ENCODE results near the gene SMIM3.

The SMIM3 gene

DNA sequence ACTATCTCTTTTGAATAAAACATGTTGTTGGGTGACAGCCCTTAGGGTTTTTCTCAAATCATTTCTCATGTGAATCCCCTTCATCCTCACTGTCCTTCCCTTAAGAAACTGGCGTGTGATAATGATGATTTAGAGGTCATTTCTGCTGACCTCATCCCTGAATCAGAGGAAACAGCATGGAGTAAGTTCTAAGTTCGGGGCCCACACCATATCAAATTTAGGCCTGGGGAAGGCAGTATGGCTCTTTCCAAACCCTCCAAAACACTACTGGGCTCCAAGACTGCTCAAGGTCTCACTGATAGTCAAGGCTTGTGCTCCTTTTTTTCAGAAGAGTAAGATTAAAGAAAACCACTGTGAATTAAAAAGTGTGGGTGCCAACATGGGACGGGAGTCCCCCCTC lies 872 bp upstream of the SMIM3 start:
- H2AFZ ChIP-seq (ENCODE audit: low read depth, low read length) = peak overlapping the region; percentile 58
- H3K4me1 ChIP-seq (ENCODE audit: insufficient read depth, low read length) = peaks cover 10% of the 10 kb centered on the region
- no peaks in the 10 kb centered on the region for H3K27me3 ChIP-seq (ENCODE audit: insufficient read depth, low read length)
- H3K4me3 ChIP-seq (ENCODE audit: low read length) = peak overlapping the region; percentile 76
- no peaks in the 10 kb centered on the region for H3K36me3 ChIP-seq (ENCODE audit: insufficient read depth, low read length)
- H3K9me3 ChIP-seq (ENCODE audit: low read length) = no peaks in the 10 kb centered on the region

DNA sequence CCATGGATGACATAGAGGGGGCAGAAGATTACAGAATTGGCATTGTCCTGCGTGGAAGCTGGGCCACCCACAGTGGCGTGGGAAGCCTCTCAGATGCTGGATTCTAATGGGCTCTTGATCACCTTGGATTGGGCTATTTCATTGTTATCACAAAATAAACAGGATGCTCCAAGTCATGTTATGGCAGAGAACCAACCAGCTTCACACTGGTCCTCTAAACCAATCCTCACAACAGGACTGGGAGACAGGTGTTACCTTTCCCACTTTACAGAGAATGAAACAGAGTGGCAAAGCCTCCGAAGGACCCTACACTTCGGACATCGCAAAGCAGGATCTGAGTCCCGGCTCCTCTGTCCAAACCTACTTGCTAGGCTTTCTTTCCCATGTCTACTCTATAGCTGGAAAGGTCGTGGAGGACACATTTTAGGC lies 455 bp upstream of the SMIM3 start:
- H3K4me1 ChIP-seq (ENCODE audit: insufficient read depth, low read length) = peaks cover 10% of the 10 kb centered on the region
- H3K9me3 ChIP-seq (ENCODE audit: low read length) = no peaks in the 10 kb centered on the region
- peak overlapping the region; percentile 76 for H3K4me3 ChIP-seq (ENCODE audit: low read length)
- H3K36me3 ChIP-seq (ENCODE audit: insufficient read depth, low read length) = no peaks in the 10 kb centered on the region
- H3K27me3 ChIP-seq (ENCODE audit: insufficient read depth, low read length) = no peaks in the 10 kb centered on the region
- peak overlapping the region; percentile 58 for H2AFZ ChIP-seq (ENCODE audit: low read depth, low read length)

DNA sequence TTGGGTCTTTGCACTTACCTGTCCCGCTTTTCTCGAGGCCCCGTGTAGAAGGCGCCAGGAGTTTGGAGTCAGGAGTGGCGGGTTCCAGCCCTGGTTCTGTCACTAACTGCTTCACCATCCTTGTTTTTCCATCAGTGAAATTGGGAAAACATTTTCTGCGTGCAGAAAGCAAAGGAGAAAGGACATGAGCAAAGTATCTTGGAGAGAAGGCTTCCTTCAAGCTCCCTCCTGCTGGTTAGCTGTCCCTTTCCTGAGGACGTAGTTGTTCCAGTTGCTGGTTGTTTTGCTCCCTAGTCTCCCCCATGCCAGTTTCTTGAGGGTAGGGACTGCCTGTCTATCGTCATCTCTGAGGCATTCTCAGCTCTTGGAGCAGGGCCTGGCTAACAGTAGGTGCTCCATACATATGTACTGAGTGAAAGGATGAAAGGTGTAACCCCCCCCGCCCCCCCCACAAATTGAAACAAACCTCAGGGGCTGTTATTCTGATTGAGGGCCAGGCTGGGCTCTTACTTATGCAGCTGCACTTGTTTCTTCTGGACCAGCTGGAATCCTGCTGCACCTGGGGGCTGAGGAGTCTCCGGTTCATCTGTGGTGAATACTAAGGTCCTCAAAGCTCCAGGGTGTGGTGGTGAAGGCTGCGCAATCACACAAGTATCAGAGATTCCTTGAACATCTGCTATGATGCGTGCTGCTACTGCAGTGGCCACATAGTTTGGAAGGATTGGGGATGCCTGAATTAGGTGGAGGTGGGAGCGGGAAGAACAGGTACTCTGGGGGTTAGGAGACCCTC lies 1.0 kb downstream of the SMIM3 start:
- peaks cover 10% of the 10 kb centered on the region for H3K4me1 ChIP-seq (ENCODE audit: insufficient read depth, low read length)
- peak overlapping the region; percentile 76 for H3K4me3 ChIP-seq (ENCODE audit: low read length)
- H3K9me3 ChIP-seq (ENCODE audit: low read length) = no peaks in the 10 kb centered on the region

DNA sequence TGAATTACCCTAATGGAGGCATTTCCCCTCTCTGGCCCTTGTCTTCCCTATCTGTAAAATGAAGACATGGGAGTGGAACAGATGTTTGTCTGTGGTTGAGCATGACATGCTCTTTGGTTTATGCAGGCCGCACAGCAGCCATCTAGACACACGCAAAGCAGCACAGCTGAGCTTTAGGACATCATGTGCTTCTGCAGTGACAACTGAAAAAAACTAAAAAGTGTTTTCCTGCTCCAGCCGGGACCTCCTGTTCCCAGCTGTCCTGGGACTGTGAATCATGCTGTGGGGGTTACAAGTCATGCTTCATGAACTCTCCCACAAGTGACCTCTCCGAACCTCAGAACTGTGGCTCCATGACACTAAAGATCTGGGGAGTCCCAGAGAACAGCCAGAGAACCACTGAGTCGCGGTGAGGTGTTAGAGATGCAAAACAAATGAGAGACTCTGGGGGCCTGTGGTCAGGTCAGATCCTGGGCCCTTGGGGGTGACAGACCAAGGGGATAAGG lies 1.7 kb downstream of the SMIM3 start:
- Histone ChIP-seq H3K4me3 (ENCODE audit: low read length) (no peak overlapping the region), H3K36me3 (ENCODE audit: insufficient read depth, low read length) (no peaks in the 10 kb centered on the region), H3K27me3 (ENCODE audit: insufficient read depth, low read length) (no peaks in the 10 kb centered on the region), H3K4me1 (ENCODE audit: insufficient read depth, low read length) (peaks cover 10% of the 10 kb centered on the region), H2AFZ (ENCODE audit: low read depth, low read length) (no peak overlapping the region), H3K9me3 (ENCODE audit: low read length) (no peaks in the 10 kb centered on the region)

More for the DNA sequence above, 1.0 kb downstream of the SMIM3 start:
- Histone ChIP-seq H2AFZ (ENCODE audit: low read depth, low read length) (peak overlapping the region; percentile 58), H3K27me3 (ENCODE audit: insufficient read depth, low read length) (no peaks in the 10 kb centered on the region), H3K36me3 (ENCODE audit: insufficient read depth, low read length) (no peaks in the 10 kb centered on the region)

DNA sequence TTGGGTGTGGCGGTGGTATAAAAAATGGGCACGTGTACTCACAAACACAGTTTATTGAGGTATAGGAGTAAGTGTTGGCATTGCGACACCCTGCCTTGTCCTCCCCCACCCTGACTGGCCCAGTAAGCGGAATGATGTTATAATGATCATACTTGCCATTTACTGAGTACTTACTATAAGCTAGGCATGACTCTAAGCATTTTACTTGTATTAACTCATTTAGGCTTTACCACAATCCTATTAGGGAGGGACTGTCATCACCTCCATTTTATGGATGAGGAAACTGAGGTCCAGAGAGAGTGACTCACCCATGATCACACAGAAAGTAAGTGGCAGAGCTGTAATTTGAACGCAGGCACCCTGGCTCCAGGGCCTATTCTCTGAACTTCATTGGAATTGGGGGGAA lies 2.3 kb downstream of the SMIM3 start:
- Histone ChIP-seq H3K4me1 (ENCODE audit: insufficient read depth, low read length) (peaks cover 10% of the 10 kb centered on the region), H3K9me3 (ENCODE audit: low read length) (no peaks in the 10 kb centered on the region), H3K36me3 (ENCODE audit: insufficient read depth, low read length) (no peaks in the 10 kb centered on the region), H2AFZ (ENCODE audit: low read depth, low read length) (no peak overlapping the region), H3K27me3 (ENCODE audit: insufficient read depth, low read length) (no peaks in the 10 kb centered on the region), H3K4me3 (ENCODE audit: low read length) (no peak overlapping the region)

DNA sequence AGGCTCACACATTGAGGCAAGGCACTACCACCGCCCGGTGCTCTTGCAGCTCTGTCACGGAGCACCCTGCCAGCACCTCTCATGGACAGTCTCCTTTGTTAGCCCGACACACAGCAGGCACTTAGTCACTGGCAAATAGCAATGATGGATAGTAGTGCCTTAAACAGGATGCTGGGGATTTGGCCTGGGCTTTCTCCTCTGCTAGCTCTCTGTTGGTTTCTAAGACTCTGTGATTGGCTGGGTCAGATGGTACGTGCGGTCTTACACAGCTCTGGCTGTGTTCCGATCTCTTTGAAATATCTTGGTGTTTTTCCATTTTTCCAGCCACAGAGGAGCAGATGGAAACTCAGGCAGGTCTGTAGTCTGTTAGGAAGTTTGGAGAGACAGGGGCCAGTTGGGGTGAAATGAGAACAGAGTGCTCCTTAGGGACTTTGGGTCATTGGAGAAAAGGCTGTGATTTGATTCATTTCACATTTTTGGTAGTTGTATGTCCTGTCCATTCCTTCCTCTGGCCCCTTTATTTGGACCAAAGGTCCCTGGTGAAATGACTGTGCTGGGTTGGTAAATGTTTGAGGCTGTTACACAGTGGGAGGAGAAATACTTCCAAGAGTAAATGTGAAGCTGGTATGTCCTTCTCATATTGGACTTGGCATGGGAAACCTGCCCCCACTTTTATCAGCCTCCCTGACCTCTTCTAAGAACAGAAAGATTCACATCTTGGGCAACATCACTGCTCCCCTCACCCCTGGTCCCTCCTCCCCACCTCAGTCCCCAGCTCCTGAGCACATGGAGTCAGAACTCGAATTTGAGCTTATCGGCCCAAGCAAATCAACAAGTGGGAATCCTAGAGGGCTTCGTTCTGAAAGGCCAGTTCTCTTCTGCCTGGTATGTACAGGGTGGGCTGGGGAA lies 3.4 kb downstream of the SMIM3 start:
- H3K4me1 ChIP-seq (ENCODE audit: insufficient read depth, low read length) = peaks cover 10% of the 10 kb centered on the region
- no peaks in the 10 kb centered on the region for H3K36me3 ChIP-seq (ENCODE audit: insufficient read depth, low read length)
- H3K4me3 ChIP-seq (ENCODE audit: low read length) = no peak overlapping the region
- H3K9me3 ChIP-seq (ENCODE audit: low read length) = no peaks in the 10 kb centered on the region
- no peak overlapping the region for H2AFZ ChIP-seq (ENCODE audit: low read depth, low read length)
- H3K27me3 ChIP-seq (ENCODE audit: insufficient read depth, low read length) = no peaks in the 10 kb centered on the region

DNA sequence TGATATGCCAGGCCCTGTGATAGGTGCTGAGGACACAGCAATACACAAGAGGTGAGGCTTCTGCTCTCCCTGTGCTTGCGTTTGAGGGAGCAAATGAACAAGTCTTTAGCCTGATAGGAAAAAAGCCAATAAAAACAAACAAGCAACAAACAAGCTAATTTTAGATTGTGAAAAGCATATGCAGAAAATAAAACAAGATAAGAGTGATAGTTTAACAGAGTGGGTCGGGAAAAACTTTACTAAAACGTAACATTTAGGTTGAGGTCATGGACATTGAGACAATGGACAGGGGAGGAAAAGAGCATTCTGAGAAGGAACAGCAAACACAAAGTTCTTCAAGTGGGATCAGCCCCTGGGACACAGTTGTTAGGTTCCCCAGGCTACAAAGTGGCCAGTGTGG lies 4.3 kb downstream of the SMIM3 start:
- no peaks in the 10 kb centered on the region for H3K27me3 ChIP-seq (ENCODE audit: insufficient read depth, low read length)
- no peak overlapping the region for H3K4me3 ChIP-seq (ENCODE audit: low read length)
- H3K36me3 ChIP-seq (ENCODE audit: insufficient read depth, low read length) = no peaks in the 10 kb centered on the region
- H3K4me1 ChIP-seq (ENCODE audit: insufficient read depth, low read length) = peaks cover 6% of the 10 kb centered on the region
- no peak overlapping the region for H2AFZ ChIP-seq (ENCODE audit: low read depth, low read length)
- no peaks in the 10 kb centered on the region for H3K9me3 ChIP-seq (ENCODE audit: low read length)

DNA sequence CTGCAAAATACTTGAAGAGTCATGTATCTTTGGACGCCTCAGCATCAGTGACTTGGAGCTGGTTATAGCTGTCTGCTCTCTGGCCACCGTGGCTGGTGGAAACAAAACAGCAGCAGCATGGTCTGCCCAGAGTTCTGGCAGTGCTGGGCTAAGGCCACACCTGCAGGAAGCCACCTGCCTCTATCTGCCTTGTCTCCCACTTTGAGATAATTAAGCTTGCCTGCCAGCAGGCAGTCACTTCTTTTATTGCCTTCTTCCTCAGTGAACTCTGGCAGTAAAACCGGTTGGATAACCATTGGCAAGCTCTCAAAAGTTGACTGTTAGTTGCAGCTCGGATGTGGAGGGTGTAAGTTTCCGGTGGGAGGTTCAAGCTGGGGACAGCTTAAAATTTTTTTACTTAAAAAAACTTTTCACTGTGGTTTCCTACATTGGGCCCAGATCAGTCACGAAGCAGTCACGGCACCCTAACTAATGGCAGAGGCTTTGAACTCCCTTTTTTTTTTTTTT lies 4.9 kb downstream of the SMIM3 start:
- no peaks in the 10 kb centered on the region for H3K27me3 ChIP-seq (ENCODE audit: insufficient read depth, low read length)
- no peak overlapping the region for H2AFZ ChIP-seq (ENCODE audit: low read depth, low read length)
- H3K4me1 ChIP-seq (ENCODE audit: insufficient read depth, low read length) = peaks cover 2% of the 10 kb centered on the region
- H3K4me3 ChIP-seq (ENCODE audit: low read length) = no peak overlapping the region
- no peaks in the 10 kb centered on the region for H3K36me3 ChIP-seq (ENCODE audit: insufficient read depth, low read length)
- H3K9me3 ChIP-seq (ENCODE audit: low read length) = no peaks in the 10 kb centered on the region

DNA sequence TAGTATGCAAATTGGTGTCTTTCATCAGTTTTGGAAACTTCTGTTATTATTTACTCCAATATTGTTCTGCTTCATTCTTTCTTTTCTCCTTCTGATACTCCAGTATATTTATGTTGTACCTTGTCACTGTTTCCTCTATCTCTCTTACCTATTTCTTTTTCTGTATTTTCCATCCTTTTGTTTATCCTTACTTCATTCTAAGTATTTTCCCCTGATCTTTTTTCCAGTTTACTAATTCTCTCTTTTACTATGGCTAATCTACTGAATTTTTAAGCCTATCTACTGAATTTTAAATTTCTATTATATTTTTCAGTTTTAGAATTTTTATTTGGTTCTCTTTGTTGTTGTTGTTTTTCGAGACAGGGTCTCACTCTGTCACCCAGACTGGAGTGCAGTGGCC lies 7.4 kb downstream of the SMIM3 start:
- Histone ChIP-seq H2AFZ (ENCODE audit: low read depth, low read length) (no peak overlapping the region), H3K36me3 (ENCODE audit: insufficient read depth, low read length) (no peaks in the 10 kb centered on the region), H3K4me1 (ENCODE audit: insufficient read depth, low read length) (no peaks in the 10 kb centered on the region), H3K27me3 (ENCODE audit: insufficient read depth, low read length) (no peaks in the 10 kb centered on the region), H3K4me3 (ENCODE audit: low read length) (no peak overlapping the region), H3K9me3 (ENCODE audit: low read length) (no peaks in the 10 kb centered on the region)

DNA sequence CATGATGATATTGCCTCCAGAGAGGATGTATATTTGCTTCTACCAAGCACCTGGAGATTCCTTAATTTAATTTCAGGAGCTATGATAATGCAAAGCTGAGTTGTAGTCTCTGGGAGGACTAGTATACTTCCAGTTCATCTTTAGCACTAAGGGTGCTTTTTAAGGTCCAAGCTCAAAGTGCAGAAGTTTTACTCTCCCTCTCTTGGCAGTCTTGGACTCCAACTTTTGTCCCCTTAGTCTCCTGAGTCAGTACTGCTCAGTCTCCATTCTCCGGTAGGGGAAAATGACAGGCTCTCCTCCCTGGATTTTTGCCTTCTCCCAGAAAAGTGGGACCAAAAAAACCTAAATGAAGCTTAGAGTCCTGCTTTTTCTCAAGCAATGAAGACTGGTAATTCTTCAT lies 8.3 kb downstream of the SMIM3 start:
- H3K4me1 ChIP-seq (ENCODE audit: insufficient read depth, low read length) = no peaks in the 10 kb centered on the region
- no peaks in the 10 kb centered on the region for H3K36me3 ChIP-seq (ENCODE audit: insufficient read depth, low read length)
- H3K27me3 ChIP-seq (ENCODE audit: insufficient read depth, low read length) = no peaks in the 10 kb centered on the region
- no peaks in the 10 kb centered on the region for H3K9me3 ChIP-seq (ENCODE audit: low read length)
- H3K4me3 ChIP-seq (ENCODE audit: low read length) = no peak overlapping the region
- H2AFZ ChIP-seq (ENCODE audit: low read depth, low read length) = no peak overlapping the region

DNA sequence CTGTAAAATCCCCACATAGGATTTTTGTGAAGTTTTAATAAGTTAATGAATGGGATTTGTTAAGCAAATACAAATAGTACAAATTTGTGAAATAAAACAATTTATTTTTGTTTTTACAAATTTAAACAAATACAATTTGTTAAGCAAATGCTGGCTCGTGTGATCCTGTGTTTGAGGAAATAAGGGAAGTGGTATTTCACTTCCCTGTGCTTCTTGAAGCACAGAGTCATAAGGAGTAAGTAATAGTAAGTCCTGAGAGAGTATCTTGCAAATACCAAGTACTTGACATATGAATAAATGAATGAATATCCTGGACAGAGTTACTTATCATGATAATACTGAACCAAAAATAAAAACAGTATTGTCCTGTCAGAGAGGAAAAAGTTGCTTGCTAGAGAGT lies 9.1 kb downstream of the SMIM3 start:
- Histone ChIP-seq H3K4me3 (ENCODE audit: low read length) (no peak overlapping the region), H3K27me3 (ENCODE audit: insufficient read depth, low read length) (no peaks in the 10 kb centered on the region), H3K4me1 (ENCODE audit: insufficient read depth, low read length) (no peaks in the 10 kb centered on the region), H2AFZ (ENCODE audit: low read depth, low read length) (no peak overlapping the region), H3K36me3 (ENCODE audit: insufficient read depth, low read length) (no peaks in the 10 kb centered on the region), H3K9me3 (ENCODE audit: low read length) (no peaks in the 10 kb centered on the region)

DNA sequence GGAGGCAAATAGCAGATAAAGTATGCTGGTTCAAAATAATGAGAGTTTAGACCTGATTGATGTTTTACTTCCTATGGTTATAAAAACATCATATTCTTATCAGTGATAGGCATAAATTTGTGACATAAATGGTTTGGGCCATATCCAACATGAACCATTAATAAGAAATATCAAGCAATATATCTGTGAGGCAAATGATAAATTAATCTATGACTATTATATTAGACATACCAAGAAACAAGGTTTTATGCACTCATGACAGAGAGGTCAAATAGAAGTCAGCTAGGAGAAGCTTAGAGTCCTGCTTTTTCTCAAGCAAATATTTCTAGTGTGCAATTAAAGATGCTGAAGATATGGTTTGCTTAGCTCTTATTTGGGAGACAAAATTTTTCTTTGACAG lies 10.4 kb downstream of the SMIM3 start:
- H2AFZ ChIP-seq (ENCODE audit: low read depth, low read length) = no peak overlapping the region
- H3K27me3 ChIP-seq (ENCODE audit: insufficient read depth, low read length) = no peaks in the 10 kb centered on the region
- H3K9me3 ChIP-seq (ENCODE audit: low read length) = no peaks in the 10 kb centered on the region
- H3K4me3 ChIP-seq (ENCODE audit: low read length) = no peak overlapping the region
- no peaks in the 10 kb centered on the region for H3K36me3 ChIP-seq (ENCODE audit: insufficient read depth, low read length)
- no peaks in the 10 kb centered on the region for H3K4me1 ChIP-seq (ENCODE audit: insufficient read depth, low read length)

DNA sequence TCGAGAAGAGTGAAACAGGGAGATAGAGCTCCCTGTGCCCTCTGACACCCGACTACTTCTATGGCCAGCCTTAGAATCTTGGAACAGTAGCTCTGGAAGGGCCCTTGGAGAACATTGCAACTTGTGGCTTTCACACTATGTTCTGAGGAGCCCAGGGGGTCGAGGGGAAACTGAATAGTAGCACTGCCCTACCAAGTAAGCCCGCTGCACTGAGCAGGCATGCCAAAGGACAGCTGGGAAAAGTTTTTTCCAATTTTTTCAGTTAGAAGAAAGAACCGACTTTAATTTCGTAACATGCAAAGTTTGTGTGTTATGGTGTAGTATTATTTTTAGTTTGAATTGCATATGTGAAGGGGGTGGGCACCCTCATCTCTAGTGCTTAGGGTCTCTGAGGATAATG lies 10.9 kb downstream of the SMIM3 start:
- no peak overlapping the region for H3K4me3 ChIP-seq (ENCODE audit: low read length)
- no peaks in the 10 kb centered on the region for H3K9me3 ChIP-seq (ENCODE audit: low read length)
- H2AFZ ChIP-seq (ENCODE audit: low read depth, low read length) = no peak overlapping the region
- H3K27me3 ChIP-seq (ENCODE audit: insufficient read depth, low read length) = no peaks in the 10 kb centered on the region
- no peaks in the 10 kb centered on the region for H3K4me1 ChIP-seq (ENCODE audit: insufficient read depth, low read length)
- no peaks in the 10 kb centered on the region for H3K36me3 ChIP-seq (ENCODE audit: insufficient read depth, low read length)

All from neuron (in vitro differentiated cells).